ENCODE data around the gene CHCHD10.

The CHCHD10 gene

GRCh38 chr22:23787600-23787896 lies 19.8 kb upstream of the CHCHD10 start:
- DNase-seq = no peak

GRCh38 chr22:23786752-23787599 lies 19.2 kb upstream of the CHCHD10 start, which contains the start of gene SMARCB1:
TSS of gene SMARCB1 (plus strand) at chr22:23786966. CDS start at chr22:23787170, 204 bp downstream.
- DNase-seq = peak; percentile 97

DNA sequence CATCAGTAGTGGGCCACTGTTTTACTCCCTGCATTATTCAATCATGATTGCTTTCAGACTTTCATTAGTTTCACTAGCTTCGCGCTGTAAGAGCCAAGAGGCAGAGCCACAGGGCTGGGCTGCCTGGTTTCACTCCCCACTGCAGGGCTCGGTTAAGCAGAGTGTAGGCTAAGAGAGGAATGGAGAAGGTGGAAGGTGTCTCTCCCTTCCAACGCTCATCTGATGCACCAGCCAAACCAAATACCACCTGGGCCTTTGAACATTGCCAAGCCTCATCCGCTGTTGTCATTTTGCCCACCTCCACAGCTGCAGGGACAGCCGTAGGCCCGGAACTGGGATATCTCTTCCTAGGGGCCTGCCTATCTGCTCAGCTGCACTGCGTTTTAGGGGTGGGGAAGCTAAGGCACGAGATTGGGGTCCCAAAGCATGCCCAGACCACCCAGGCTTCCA lies 18.5 kb upstream of the CHCHD10 start:
- DNase-seq = no peak

DNA sequence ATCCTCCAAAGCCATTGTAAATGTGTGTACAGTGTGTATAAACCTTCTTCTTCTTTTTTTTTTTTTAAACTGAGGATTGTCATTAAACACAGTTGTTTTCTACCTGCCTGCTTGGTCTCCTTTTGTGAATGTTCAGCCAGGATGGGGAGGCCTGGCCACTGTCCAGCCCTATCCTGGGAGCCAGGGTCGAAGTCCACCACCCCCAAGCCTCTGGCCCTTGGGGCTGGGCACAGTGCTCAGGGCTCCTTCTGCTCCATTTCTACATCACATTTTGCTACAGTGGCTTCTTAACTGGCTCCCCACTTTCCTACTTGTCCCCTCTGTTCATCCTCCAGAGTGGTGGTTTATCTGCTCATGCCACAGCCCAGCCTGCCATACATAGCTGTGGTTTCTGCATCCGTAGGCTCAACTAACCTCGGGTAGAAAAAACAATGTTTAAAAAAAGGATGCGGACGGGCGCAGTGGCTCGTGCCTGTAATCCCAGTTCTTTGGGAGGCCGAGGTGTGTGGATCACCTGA lies 16.5 kb upstream of the CHCHD10 start:
- peak; percentile 69 for DNase-seq

GRCh38 chr22:23783265-23784150 lies 15.7 kb upstream of the CHCHD10 start:
- DNase-seq = no peak

DNA sequence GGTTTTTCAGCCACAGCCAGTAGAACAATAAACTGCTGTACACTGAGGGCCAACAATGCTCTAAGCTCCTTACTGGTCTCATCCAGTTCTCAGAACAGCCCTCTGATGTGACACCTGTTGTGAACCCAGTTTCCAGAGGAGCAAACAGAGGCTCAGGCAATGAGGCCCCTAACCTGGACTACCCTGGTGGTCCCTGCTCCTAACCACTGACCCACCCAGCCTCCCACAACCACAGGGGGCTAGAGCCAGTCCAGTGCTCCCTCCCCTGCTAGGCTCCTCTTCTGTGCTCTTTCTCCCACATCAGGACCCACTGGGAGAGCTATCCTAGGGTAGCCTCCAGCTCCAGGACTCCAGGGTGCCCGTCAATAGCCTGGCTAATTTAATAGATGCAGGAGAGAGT lies 14.9 kb upstream of the CHCHD10 start:
- DNase-seq = no peak

GRCh38 chr22:23782252-23782651 lies 14.5 kb upstream of the CHCHD10 start:
- DNase-seq = no peak

- peak; percentile 80 for DNase-seq
These were observed 13.9 kb upstream of the CHCHD10 start for GRCh38 chr22:23781511-23782183.

GRCh38 chr22:23781065-23781464 lies 13.3 kb upstream of the CHCHD10 start:
- no peak for DNase-seq

GRCh38 chr22:23780146-23780748 lies 12.5 kb upstream of the CHCHD10 start:
- DNase-seq = no peak

- DNase-seq = no peak
These were observed 12.0 kb upstream of the CHCHD10 start for GRCh38 chr22:23779731-23780130.

GRCh38 chr22:23779083-23779482 lies 11.3 kb upstream of the CHCHD10 start:
- no peak for DNase-seq

DNA sequence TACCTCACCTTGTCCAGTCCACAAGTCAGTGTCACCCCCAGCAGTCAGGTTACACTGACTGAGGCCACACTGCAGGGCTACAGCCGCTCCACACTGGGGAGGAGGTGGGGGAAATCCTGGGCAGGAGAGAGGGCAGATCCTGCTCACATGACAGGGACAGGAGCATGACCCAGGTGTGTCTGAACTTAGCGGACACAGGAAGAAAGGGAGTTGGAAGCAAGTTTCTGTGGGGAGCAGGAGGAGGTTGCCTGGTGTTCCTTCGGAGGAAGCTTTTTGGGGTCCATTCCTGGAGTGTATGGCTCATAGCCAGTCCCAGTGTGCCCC lies 10.8 kb upstream of the CHCHD10 start:
- DNase-seq = no peak

- peak; percentile 37 for DNase-seq
These were observed 10.2 kb upstream of the CHCHD10 start for GRCh38 chr22:23777776-23778576.

DNA sequence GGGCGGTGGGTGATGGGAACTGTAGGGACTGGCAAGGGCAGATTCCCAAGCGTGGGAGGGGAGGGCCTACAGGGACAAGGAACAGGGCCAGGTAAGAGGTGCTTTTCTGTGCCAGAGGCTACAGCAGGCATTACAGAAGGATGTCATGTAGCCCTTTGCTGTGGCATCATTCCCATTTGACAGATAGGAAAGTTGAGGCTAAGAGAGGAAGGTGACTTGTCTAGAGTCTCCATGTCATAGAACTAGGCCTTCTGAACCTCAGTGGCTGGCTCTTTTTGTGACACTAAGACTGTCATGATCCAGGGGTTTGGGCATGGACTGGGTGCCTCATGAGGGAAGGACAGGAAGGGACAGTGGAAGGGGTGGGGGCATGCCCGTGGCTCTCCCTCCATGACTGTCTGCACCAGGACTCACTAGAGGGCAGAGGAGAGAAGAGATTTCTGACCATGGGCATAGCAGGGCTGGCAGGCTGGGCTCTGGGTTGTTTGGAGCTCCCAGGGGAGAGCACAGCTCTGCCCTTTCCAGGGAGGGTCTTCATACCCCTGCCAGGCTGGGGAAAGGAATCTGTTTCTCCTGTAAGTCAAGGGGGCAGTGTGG lies 8.1 kb upstream of the CHCHD10 start:
- DNase-seq = no peak

GRCh38 chr22:23774922-23775436 lies 7.2 kb upstream of the CHCHD10 start:
- peak; percentile 69 for DNase-seq

DNA sequence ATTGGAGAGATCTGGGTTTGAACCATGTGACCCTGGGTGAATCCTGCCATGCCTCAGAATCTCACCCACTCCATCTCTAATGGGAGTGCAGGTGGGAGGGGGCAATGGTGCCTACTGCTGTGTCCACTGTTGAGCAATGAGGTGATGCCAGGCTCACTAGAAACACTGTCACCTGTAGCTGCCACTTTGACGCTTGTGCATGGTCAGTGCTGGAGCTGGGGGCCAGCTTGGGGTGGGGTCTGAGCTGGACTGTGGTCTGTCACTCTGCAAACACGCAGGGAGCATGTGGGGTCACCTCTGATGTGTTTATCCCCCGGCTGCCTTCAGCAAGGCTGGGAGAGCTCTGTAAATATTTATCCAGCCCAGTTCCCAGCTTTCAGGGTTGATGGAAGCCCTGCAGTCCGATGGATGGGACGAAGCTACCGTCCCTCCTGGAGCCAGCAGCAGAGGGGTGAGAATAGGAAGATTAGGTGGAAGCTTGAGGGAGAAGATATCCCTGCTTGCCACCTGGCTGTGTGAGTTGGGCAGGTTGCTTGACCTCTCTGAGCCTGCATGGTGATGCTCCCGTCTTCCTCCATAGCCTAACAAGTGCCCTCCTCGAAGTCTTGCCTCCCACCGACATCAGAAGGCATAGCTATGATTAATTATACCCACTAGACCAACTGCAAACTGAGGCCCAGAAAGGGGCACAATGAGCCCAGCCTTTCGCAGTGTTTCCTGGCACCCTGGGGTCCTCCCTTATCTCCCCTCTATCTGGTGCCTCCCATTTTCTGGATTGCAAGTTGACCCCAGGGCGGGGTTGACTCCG lies 6.5 kb upstream of the CHCHD10 start:
- DNase-seq = no peak

DNA sequence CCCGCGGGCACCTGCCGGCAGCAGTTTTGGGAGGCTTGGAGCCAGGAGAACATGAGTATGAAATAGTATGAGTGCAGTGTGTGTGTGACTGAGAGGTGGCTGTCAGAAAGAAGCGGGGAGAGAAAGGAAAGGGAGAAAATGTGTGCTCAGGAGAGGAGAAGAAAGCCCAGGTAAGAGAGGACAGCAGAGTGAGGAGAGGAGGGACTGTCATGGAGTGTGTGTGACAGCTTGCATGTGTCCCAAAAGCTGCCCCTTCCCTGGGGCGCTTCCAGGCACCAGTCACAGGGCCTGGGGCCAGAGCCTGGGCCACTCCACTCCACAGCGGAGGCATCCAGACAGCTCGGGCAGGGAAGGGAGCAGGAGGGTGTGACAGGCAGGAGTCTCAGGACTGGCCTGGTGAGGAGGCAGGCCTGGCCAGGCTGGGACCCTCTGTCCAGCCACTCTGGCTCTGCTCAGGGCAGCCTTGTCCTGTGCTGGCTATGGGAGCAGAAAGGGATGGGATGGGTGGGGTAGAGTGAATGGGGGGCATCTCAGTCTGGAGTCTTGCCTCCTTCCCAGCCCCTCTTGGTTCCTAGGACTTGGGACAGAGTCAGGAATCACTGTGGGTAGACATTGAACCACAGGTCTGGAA lies 5.8 kb upstream of the CHCHD10 start:
- no peak for DNase-seq

DNA sequence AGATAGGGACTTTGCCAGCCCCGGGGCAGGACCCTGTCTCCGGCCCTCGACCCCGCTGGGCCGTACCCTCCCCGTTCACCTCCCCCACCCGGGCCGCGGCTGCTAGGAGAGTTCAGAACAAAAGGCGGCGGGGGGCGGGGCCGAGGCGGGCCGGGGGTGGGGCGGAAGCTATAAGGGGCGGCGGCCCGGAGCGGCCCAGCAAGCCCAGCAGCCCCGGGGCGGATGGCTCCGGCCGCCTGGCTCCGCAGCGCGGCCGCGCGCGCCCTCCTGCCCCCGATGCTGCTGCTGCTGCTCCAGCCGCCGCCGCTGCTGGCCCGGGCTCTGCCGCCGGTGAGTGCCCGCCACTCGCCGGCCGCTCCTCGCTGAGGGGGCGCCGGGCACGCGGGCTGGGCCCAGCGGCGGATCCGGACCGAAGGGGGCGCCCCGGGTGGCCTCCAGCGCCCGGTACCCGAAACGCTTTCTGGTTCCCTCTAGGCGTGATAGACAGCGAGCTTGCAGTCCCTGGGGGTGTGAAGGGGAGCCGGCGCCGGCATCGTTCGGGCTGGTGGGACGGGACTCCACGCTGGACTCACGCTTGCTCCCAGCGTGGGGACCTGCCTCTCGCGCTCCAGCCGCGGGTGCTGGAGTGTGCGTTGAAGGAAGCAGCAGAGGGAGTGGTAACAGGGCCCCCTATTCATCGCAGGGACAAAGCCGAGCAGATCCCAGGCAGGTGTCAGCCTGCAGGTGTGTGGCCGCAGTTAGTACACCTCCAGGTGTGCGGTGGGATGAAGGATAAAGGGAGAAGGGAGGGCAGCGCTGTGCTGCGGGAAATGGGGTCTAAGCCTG lies 5.1 kb upstream of the CHCHD10 start, which contains the start of gene MMP11:
Gene MMP11, plus strand, starts transcription at position 201 of the 825 bp plus-strand sequence. Its CDS starts 22 bp downstream, at position 223.
- peak; percentile 61 for DNase-seq

All from fibroblast of skin of back (primary cell).